Stomach (tissue), 9 donors: ENCODE data around the gene CALY. TPM values are rescaled to one million over a fixed set of nuclear protein-coding genes. Genes with fewer than 3 reads are reported as not detected.

Experiments used
- DNase-seq, 2 donors: peaks; one replicate each; pipeline versions ENCODE4 v3.0.0 to v3.0.0-alpha.2; 2013 to 2019
- H3K27ac ChIP-seq, 5 donors: fragments of 200-600 bp in 4 of 5; sonication (generic) in 4 of 5; one replicate each; pipeline ENCODE4 v1.5.1; 2013 to 2019; ENCODE audit warnings: mild to moderate bottlenecking in 1 of 5, moderate library complexity in 1 of 5
- H3K27me3 ChIP-seq, 3 donors: fragments of 200-600 bp; sonication (generic); one replicate each; pipeline ENCODE4 v1.5.1; 2017 to 2019; ENCODE audit warnings: mixed run types in 1 of 3
- H3K36me3 ChIP-seq, 4 donors: fragments of 200-600 bp; sonication (generic); 1 replicate in 3 of 4; 2 replicates in 1 of 4; pipeline ENCODE4 v1.5.1; 2016 to 2019
- H3K4me1 ChIP-seq, 4 donors: fragments of 200-600 bp; sonication (generic); one replicate each; pipeline ENCODE4 v1.5.1; 2016 to 2019
- H3K4me3 ChIP-seq, 4 donors: fragments of 200-600 bp; sonication (generic) in 3 of 4; one replicate each; pipeline ENCODE4 v1.5.1; 2016 to 2019; ENCODE audit warnings: mild to moderate bottlenecking in 1 of 4
- H3K9me3 ChIP-seq, 4 donors: fragments of 200-600 bp; sonication (generic); one replicate each; pipeline ENCODE4 v1.5.1; 2016 to 2019
- EP300 ChIP-seq: sonication (generic); formaldehyde crosslinking; IDR thresholded peaks from one replicate; pipeline ENCODE4 v1.6.1; 2017; ENCODE audit warnings: antibody characterized with exemption
- POLR2A ChIP-seq, 4 donors: fragments of 450-650 bp; IDR thresholded peaks; one replicate each; pipeline ENCODE4 v1.6.1; 2016; ENCODE audit warnings: antibody characterized with exemption in 4 of 4, control low read depth in 2 of 4, mild to moderate bottlenecking in 1 of 4, moderate library complexity in 1 of 4
- POLR2AphosphoS5 ChIP-seq, 3 donors: sonication (generic); formaldehyde crosslinking; IDR thresholded peaks; one replicate each; pipeline ENCODE4 v1.6.1; 2016; ENCODE audit warnings: antibody characterized with exemption in 3 of 3
- WGBS, 5 donors: extraction: QIAGEN DNeasy Blood & Tissue Kit in 3 of 5; methylation state at CpG; one replicate each; pipeline versions ENCODE4 v1.1.5 to v1.1.7; 2013 to 2018; 5-methylcytosine and 5-hydroxymethylcytosine counted together
- intact Hi-C: fragments of 100-400 bp; cut with DNase I; formaldehyde crosslinking; loops from one replicate; pipeline ENCODE4 v1.15.1; 2023; ENCODE audit warnings: low total_unique reads
- polyA plus RNA-seq, 3 donors: library from polyadenylated mRNA; stranded (reverse); fragments of 200-250 nt; gene quantifications; one replicate each; pipeline ENCODE4 v1.2.3, GENCODE V29; 2013
- total RNA-seq, 5 donors: library from RNA; depleted of rRNA; stranded (reverse); fragments of >200 nt; gene quantifications; one replicate each; pipeline versions ENCODE4 v1.1.0 to v1.2.3, GENCODE V29; 2014 to 2016
- TF ChIP-seq, protein P1 (sequence below), 7 experiments: fragments of 450-650 bp in 4 of 7; fragments of 200-600 bp in 3 of 7; sonication (generic) in 3 of 7; IDR thresholded peaks; one replicate each; pipeline ENCODE4 v1.5.1; 2016 to 2019; ENCODE audit warnings: antibody characterized with exemption in 7 of 7, control low read depth in 2 of 7, mild to moderate bottlenecking in 1 of 7
- donor health status: healthy with polysubstance abuse.
- donor health status: Bipolar disorder and iron deficiency.
- donor health status: healthy.

Gene CALY
- total and polyA plus RNA-seq, 8 donors = 0.44 to 2.6 (median 1.4) TPM; not detected in 4

DNA sequence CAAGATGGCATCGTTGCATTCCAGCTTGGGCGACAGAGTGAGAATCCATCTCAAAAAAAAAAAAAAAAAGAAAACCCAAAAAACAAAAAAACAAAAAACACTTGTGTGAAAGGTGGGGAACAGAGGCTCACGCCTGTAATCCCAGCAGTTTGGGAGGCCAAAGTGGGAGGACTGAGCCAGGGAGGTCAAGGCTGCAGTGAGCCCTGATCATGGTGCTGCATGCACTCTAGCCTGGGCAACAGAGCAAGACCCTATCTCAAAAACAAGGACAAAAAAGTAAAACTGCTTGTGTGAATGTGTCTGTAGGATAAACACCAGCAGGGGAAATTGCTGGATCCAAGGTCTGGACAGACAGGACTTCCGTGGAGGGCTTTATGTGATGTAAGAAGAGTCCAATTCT lies 46.9 kb upstream of the CALY start:
- no peak for TF ChIP-seq EP300
- H3K27me3 ChIP-seq = no peaks in the 10 kb centered on the region
- DNase-seq = no peak
- peaks cover 0 to 53% (median 37%) of the 10 kb centered on the region in 4 donors for H3K36me3 ChIP-seq
- H3K4me3 ChIP-seq = no peak overlapping the region
- H3K27ac ChIP-seq = no peak overlapping the region
- WGBS, 5 donors = 93 to 100% (median 95%) methylated on average over 4 of the region's 4 CpGs
- H3K4me1 ChIP-seq = peaks cover 7 to 23% (median 19%) of the 10 kb centered on the region in 4 donors
- H3K9me3 ChIP-seq = no peaks in the 10 kb centered on the region
- intact Hi-C loops = no loop called here

DNA sequence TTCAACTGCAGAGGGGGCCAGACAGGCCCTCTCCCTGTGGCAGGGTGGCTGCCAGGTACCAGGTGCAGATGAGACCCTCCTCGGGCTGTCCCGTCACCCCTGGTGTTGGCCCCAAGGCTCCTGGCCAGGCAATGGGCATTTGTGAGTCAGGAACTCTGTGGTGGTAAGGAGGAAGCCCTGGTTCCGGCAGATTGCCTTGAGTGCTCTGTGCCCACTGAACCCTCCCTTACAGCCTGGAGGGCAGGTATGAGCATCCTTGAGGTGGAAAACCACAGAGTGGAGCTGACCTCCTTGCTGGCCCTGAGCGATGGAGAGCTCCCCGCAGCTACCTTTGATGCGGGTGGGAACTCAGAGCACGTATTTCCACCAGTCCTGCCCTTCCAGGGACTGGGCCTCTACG lies 44.3 kb upstream of the CALY start:
- H3K4me1 ChIP-seq = peaks cover 14 to 32% (median 30%) of the 10 kb centered on the region in 4 donors
- 86 to 100% (median 91%) methylated on average over 3 to 8 of the region's 8 CpGs for WGBS, 5 donors
- DNase-seq = no peak
- H3K36me3 ChIP-seq = peaks cover 0 to 38% (median 31%) of the 10 kb centered on the region in 4 donors
- intact Hi-C loops = no loop called here
- H3K27me3 ChIP-seq = no peaks in the 10 kb centered on the region
- H3K4me3 ChIP-seq = no peak overlapping the region
- no peaks in the 10 kb centered on the region for H3K9me3 ChIP-seq
- TF ChIP-seq POLR2A (IDR thresholded peaks at IDR 0.05) (no peak), EP300 (no peak), POLR2AphosphoS5 (IDR thresholded peaks at IDR 0.05) (no peak)
- TF ChIP-seq, protein P1, sequence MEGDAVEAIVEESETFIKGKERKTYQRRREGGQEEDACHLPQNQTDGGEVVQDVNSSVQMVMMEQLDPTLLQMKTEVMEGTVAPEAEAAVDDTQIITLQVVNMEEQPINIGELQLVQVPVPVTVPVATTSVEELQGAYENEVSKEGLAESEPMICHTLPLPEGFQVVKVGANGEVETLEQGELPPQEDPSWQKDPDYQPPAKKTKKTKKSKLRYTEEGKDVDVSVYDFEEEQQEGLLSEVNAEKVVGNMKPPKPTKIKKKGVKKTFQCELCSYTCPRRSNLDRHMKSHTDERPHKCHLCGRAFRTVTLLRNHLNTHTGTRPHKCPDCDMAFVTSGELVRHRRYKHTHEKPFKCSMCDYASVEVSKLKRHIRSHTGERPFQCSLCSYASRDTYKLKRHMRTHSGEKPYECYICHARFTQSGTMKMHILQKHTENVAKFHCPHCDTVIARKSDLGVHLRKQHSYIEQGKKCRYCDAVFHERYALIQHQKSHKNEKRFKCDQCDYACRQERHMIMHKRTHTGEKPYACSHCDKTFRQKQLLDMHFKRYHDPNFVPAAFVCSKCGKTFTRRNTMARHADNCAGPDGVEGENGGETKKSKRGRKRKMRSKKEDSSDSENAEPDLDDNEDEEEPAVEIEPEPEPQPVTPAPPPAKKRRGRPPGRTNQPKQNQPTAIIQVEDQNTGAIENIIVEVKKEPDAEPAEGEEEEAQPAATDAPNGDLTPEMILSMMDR (IDR thresholded peaks at IDR 0.05) = no peak
- H3K27ac ChIP-seq = no peak overlapping the region

DNA sequence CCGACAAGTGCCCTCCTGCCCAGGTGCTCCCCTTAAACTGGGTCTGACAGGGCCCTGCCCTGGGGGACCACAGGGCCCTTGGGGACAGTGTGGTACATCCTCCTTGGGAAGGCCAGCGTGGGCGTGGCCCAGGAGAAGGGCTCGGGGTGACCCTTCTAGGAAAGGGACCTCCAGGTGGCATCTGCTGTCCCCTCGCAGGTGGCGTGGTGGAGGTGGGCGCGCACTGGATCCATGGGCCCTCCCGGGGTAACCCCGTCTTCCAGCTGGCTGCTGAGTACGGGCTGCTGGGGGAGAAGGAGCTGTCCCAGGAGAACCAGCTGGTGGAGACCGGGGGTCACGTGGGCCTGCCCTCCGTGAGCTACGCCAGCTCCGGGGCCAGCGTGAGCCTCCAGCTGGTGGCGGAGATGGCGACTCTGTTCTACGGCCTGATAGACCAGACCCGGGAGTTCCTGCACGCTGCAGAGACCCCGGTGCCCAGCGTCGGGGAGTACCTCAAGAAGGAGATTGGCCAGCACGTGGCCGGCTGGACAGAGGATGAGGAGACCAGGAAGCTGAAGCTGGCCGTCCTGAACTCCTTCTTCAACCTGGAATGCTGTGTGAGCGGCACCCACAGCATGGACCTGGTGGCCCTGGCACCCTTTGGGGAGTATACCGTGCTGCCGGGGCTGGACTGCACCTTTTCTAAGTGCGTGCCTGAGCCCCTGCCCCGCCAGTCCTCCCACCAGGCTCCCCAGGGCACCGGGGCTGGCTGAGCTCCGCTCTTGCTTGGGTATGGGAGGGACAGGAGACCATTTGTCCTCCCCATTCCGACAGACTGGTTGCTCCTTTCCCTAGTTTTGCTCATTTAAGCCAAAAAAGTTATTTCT lies 43.3 kb upstream of the CALY start:
- intact Hi-C loops = no loop called here
- H3K4me3 ChIP-seq = peak overlapping the region; percentile 75 to 97 (median 82)
- DNase-seq = no peak
- TF ChIP-seq, protein P1 (IDR thresholded peaks at IDR 0.05) = no peak
- no peak for TF ChIP-seq POLR2A (IDR thresholded peaks at IDR 0.05)
- TF ChIP-seq EP300 = no peak
- TF ChIP-seq POLR2AphosphoS5 (IDR thresholded peaks at IDR 0.05) = no peak
- 90 to 93% (median 92%) methylated on average over 16 to 36 of the region's 36 CpGs for WGBS, 5 donors
- H3K9me3 ChIP-seq = no peaks in the 10 kb centered on the region
- peak overlapping the region in 4 of 5 donors; percentile 79 to 93 (median 90) for H3K27ac ChIP-seq
- H3K4me1 ChIP-seq = peaks cover 14 to 32% (median 30%) of the 10 kb centered on the region in 4 donors
- peaks cover 0 to 33% (median 27%) of the 10 kb centered on the region in 4 donors for H3K36me3 ChIP-seq
- no peaks in the 10 kb centered on the region for H3K27me3 ChIP-seq

DNA sequence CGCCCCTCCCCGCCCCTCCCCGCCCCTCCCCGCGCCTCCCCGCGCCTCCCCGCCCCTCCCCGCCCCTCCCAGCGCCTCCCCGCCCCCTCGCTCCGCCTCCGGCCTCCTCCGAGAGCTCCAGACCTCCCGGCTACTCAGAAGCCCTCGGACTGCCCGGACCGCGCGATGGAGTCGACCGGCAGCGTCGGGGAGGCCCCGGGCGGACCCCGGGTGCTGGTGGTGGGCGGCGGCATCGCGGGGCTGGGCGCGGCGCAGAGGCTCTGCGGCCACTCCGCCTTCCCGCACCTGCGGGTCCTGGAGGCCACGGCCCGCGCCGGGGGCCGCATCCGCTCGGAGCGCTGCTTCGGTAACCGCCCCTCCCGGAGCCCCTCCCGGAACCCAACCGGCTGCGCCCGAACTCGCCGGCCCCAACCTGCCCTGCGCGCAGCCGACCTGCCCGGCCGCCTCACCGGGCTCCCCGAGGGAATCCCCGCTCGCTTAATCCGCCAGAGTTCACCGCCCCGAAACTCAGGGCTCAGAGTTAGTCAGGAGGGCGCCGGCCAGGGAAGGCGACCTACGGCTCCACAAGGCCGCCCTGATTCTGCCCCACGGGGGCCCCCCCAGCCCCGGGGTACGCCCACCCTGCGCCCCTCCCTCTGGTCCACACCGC lies 42.6 kb upstream of the CALY start, which contains the start of gene PAOX:
Gene PAOX, plus strand, starts transcription at position 111 of the 649 bp plus-strand sequence. Its CDS starts 55 bp downstream, at position 166.
- peak within 1 kb of the TSS; percentile 85 to 93 (median 90) for H3K27ac ChIP-seq
- no peaks in the 10 kb centered on the region for H3K27me3 ChIP-seq
- peak; percentile 75 to 85 for DNase-seq
- intact Hi-C loops = no loop called here
- peaks cover 0 to 26% (median 20%) of the 10 kb centered on the region in 4 donors for H3K36me3 ChIP-seq
- whole genome bisulfite sequencing, 5 donors = 2 to 6% (median 2%) methylated on average over 26 to 67 of the region's 78 CpGs
- no peaks in the 10 kb centered on the region for H3K9me3 ChIP-seq
- peak within 1 kb of the TSS; percentile 75 to 97 (median 82) for H3K4me3 ChIP-seq
- peaks cover 15 to 37% (median 35%) of the 10 kb centered on the region in 4 donors for H3K4me1 ChIP-seq
- TF ChIP-seq POLR2AphosphoS5 (IDR thresholded peaks at IDR 0.05) (peak in 1 of 3 donors; percentile 52), EP300 (no peak)
